NCI-H146 treated with DMSO at 0.1 percent for 48 hours (cell line): Measurements from ENCODE around the gene SMG6.
"Not testable (repeated sequence)": the region's sequence is repeated elsewhere in the genome, so short reads cannot be mapped to it uniquely, and the experiment has no call there.

Experiments
- DNase-seq: peaks from one replicate; lab custom pipeline; 2025; ENCODE audit not compliant: unreplicated experiment; lab: John Stamatoyannopoulos, UW

The SMG6 gene

GRCh38 chr17:2264067-2264860 lies 39.3 kb downstream of the SMG6 start:
- no peak for DNase-seq

DNA sequence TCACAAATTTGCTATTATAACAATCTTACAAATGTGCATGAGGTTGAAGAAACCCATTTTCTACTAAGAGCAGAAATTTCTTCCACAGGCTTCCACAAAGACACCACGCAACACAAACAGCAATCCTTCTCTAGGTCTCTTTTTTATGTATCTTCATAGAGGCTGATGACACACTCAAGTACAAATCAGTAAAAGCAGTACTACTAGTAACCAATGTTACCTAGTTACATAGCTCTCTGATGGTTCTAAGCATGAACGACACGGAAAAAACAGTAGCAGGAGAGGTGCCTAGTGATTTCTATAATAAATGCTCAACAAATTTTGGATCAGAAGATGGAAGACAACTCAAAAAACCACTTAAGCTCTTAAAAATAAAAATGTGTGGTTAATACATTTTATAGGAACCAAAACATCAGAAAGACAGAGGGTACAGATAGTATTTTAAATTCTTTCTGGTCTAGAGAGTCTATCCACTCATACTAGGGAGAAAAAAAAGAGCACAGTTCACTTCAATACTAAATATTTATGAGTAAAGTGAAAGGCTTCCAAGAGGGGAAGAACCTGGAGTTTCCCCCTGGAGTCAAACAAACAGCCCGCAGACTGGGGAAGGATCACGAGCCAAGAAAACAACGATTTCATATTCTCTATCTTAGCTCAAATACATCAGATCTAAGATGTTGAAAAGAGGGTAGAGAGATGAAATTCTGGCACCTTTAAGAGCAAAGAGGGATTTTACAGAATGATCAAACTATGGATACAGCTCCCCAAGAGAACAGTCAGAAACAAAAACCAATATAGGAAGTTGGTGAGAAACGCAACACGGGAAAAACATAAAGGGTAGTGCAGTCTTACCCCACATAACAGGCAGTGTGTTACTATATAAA lies 40.2 kb downstream of the SMG6 start:
- no peak for DNase-seq

- DNase-seq, result no peak
Measured at GRCh38 chr17:2262135-2262587, 41.4 kb downstream of the SMG6 start.

GRCh38 chr17:2259769-2260536 lies 43.6 kb downstream of the SMG6 start:
- DNase-seq, result no peak

DNA sequence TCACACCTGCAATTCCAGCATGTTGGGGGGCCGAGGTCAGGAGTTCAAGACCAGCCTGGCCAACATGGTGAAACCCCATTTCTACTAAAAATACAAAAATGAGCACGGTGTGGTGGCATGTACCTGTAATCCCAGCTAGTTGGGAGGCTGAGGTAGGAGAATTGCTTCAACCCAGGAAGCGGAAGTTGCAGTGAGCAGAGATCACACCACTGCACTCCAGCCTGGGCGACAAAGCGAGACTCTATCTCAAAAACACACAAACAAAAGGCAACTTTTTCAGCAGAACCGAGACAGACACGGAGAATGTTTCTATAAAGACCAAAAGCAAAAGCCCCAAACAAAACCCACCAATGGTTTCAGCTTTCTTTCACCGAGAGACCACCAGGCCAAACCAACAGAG lies 44.8 kb downstream of the SMG6 start:
- not testable (repeated sequence) for DNase-seq

GRCh38 chr17:2253768-2254406 lies 49.7 kb downstream of the SMG6 start:
- no peak for DNase-seq

- DNase-seq, result no peak
Measured at GRCh38 chr17:2253362-2253761, 50.2 kb downstream of the SMG6 start.

DNA sequence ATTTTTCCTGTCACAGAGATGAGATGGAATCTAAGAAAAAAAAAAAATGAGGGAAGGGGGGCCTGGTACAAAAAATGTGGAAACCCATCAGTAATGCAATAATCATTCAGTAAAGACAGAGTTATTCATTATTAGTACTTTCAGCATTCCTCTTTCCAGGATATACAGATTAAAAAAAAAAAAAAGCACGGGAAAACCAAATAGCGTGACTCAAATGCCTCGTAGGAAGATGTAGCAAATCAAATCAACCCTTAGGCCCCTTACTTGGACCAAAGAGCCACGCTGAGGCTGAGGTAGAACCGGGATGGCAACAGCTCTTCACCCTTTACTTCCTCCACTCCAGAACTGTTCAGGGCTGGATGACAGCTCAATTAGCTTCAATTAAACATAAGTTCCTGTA lies 52.5 kb downstream of the SMG6 start:
- no peak for DNase-seq

GRCh38 chr17:2250140-2251095 lies 53.2 kb downstream of the SMG6 start:
- no peak for DNase-seq

DNA sequence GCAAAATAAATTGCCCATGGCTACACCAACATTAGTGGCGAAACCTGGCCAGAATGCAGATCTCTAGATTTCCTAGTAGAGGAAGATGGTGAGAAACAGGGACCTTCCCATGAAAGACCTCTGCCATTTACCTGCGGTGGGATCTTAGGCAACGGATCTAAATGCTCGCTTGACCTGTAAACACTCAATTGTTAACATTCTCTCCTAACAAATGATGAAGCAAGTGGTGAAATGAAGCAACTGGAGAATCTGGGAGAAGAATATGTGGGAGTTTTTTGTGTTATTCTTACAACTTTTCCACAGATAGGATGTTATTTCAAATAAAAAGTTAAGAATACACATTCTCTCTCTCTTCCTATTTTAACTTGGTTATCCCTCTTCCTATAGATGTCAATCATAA lies 56.6 kb downstream of the SMG6 start:
- DNase-seq, result no peak

- DNase-seq, result peak; percentile 19
Measured at GRCh38 chr17:2244545-2245525, 58.8 kb downstream of the SMG6 start.

GRCh38 chr17:2243953-2244352 lies 59.6 kb downstream of the SMG6 start:
- DNase-seq, result no peak

DNA sequence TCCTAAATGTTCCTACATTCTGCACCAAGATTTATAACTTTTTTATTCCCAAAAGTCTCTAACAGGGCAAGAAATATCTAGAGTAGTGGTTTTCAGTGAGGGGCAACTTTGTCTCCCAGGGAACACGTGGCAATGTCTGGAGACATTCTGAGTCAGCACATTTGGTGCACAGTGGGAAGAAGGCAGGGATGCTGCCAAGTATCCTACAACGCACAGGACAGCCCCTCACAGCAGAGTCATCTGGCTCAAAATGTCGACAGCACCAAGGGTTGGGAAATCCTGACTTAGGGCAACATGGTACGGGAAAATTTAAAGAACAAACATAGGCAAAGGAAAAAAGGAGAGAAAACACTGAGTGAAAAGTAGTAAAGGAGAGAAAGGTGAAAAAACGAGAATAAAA lies 61.8 kb downstream of the SMG6 start:
- no peak for DNase-seq

DNA sequence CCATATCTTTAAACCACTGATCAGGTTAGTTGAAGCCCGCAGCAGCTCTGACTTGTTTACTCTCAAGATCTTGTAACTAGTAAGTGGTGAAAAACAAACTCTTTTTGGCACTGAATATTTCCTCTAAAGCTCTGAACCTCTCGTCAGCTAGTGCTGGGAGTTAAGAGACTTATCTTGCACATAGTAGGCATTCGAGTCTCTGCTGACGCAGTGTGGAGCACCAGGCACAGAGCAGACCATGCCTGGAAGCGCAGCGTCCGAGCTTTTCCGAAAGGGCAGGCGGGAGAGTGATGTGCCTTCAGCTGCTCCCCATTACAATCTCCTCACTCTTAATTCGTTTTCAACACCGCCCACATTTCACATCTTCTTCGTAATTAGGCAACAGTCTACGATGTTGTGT lies 63.0 kb downstream of the SMG6 start:
- DNase-seq, result no peak

DNA sequence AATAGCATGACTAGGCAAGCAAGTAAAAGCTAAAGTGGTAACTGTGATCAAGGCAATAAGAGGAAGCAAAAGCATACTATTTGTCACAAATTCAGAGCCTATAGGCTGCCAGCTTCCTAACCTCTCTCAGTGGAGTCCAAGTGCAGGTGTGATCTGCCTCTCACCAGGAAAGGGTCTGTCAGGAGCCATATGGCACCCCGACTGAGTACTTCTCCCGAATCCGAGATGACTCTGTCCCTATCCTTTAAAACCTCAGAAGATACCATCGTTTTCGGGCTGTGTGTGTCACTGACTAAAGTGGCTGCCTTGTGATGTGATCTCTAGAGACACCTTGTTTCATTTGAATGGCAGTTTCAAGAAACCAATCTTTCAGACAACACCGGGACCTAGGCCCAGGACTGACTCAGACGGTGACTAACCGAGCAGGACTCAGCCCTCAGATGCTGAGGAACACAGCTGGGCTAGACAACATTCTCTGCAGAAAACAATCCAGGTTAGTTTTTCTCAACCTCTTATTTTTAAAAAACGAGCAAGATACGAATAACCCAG lies 63.6 kb downstream of the SMG6 start:
- no peak for DNase-seq

GRCh38 chr17:2239170-2239551 lies 64.4 kb downstream of the SMG6 start:
- no peak for DNase-seq

GRCh38 chr17:2238432-2239169 lies 65.0 kb downstream of the SMG6 start:
- DNase-seq, result no peak

- no peak for DNase-seq
Measured at GRCh38 chr17:2237950-2238349, 65.6 kb downstream of the SMG6 start.
